SK-N-MC (cell line): ENCODE measurements around the gene PSG1.
"Not testable (repeated sequence)": the region's sequence is repeated elsewhere in the genome, so short reads cannot be mapped to it uniquely, and the experiment has no call there.

Source experiments
- DNase-seq: peaks from one replicate; pipeline ENCODE4 v3.0.0-alpha.2; 2011; ENCODE audit warnings: low read depth, low spot score
- H3K27ac ChIP-seq: fragments of 200-600 bp; sonication (generic); 2 replicates; pipeline ENCODE4 v1.5.1; 2016; ENCODE audit warnings: mixed run types
- H3K36me3 ChIP-seq: fragments of 200-600 bp; sonication (generic); 2 replicates; pipeline ENCODE4 v1.6.1; 2017; ENCODE audit warnings: antibody characterized with exemption, low read length, mixed read lengths; ENCODE audit not compliant: insufficient read depth
- H3K4me3 ChIP-seq: fragments of 200-600 bp; sonication (generic); 2 replicates; pipeline ENCODE4 v1.5.1; 2016
- H3K9ac ChIP-seq: fragments of 200-600 bp; sonication (generic); 2 replicates; pipeline ENCODE4 v1.8.0; 2017; ENCODE audit warnings: mixed run types, mixed read lengths; ENCODE audit not compliant: insufficient read length
- H3K9me3 ChIP-seq: fragments of 200-600 bp; sonication (generic); 2 replicates; pipeline ENCODE4 v1.6.1; 2017; ENCODE audit warnings: low read depth, mild to moderate bottlenecking, antibody characterized with exemption, low read length, moderate library complexity, mixed read lengths
- EZH2 ChIP-seq: fragments of 200-600 bp; sonication (generic); IDR thresholded peaks from one replicate; pipeline ENCODE4 v1.6.1; 2017; ENCODE audit warnings: antibody characterized with exemption
- FOXP2 ChIP-seq: optimal IDR thresholded peaks from 2 replicates; pipeline ENCODE3; 2011; ENCODE audit warnings: mild to moderate bottlenecking, moderate library complexity; ENCODE audit not compliant: insufficient read depth; ENCODE audit errors: extremely low read length, control extremely low read depth
- POLR2AphosphoS5 ChIP-seq: IDR thresholded peaks from 2 replicates; pipeline ENCODE4 v1.6.1; 2012; ENCODE audit warnings: mild to moderate bottlenecking, low read depth, low read length, borderline replicate concordance

The PSG1 gene

DNA sequence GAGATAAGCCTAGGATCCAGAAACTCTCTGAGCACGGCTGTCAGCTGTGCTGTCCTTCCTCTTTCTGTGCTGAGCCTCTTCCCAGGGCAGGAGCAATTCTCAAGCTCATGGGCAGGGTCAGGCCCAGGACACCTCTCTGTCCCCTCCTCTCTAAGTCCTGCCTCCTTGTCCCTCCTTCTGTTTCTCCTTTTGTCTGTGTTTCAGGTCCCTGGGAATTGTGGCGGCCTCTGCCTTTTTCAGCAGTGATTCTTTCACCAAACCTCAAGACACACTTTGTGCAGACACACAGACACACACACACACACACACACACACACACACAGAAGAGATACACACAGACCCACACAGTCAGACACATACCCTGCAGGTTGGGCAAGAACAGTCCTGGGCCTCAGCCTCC, at the start of gene PSG1:
TSS of gene PSG1 (minus strand) at position 101 of the 400 bp plus-strand sequence. CDS start 132 bp downstream, outside the sequence.
- no peak within 1 kb of the TSS for H3K9ac ChIP-seq
- H3K27ac ChIP-seq: no peak within 1 kb of the TSS
- no peaks in the 10 kb centered on the region for H3K36me3 ChIP-seq
- no peak for TF ChIP-seq EZH2
- TF ChIP-seq FOXP2: no peak
- no peak for TF ChIP-seq POLR2AphosphoS5
- H3K4me3 ChIP-seq: no peak within 1 kb of the TSS
- no peak for DNase-seq
- H3K9me3 ChIP-seq: no peaks in the 10 kb centered on the region

DNA sequence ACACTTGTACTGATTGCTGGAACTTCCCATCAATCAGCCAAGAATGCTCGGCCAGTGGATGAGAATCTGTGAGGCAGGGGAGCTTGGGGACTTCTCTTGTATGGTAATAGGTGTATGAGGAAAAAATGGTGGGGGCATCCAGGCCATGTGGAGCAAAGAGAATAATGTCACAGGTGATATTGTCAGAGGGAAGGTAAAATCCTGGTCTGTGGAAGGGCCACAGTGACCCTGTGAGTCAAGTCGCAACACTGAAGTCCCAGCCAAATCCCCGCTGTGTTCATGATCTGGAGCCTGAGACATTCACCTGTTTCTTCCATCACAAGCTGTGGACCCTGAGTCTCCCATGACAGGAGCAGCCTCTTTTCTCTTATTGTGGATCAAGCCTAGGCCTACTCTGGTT, 49.4 kb upstream of the PSG1 start:
- TF ChIP-seq FOXP2: no peak
- TF ChIP-seq EZH2: no peak
- TF ChIP-seq POLR2AphosphoS5: no peak
- H3K4me3 ChIP-seq: no peak overlapping the region

DNA sequence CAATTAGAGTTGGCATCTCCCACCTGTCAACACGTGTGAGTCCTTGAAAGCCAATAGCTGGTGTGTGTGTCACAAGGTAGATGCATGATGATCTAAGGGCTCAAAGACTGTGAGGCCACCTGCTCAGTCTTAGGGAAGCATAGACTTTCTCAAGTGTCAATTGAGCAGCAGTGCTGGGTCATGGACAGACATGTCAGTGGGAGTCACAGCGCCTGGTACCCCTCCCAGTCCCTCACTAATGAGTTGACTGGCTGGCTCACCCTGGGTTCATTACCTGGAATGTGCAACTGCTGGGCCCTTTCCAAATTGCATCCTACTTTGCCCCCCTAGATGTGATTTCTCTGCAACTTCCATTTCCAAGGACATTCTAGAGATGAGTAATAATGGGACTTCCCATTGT, 47.3 kb upstream of the PSG1 start:
- Histone ChIP-seq H3K27ac (no peak overlapping the region), H3K9me3 (no peaks in the 10 kb centered on the region), H3K4me3 (no peak overlapping the region), H3K36me3 (no peaks in the 10 kb centered on the region), H3K9ac (no peak overlapping the region)
- no peak for TF ChIP-seq FOXP2
- no peak for DNase-seq

More for the DNA sequence above, 49.4 kb upstream of the PSG1 start:
- H3K9ac ChIP-seq: no peak overlapping the region
- H3K27ac ChIP-seq: no peak overlapping the region
- no peaks in the 10 kb centered on the region for H3K9me3 ChIP-seq
- no peak for DNase-seq
- H3K36me3 ChIP-seq: no peaks in the 10 kb centered on the region

DNA sequence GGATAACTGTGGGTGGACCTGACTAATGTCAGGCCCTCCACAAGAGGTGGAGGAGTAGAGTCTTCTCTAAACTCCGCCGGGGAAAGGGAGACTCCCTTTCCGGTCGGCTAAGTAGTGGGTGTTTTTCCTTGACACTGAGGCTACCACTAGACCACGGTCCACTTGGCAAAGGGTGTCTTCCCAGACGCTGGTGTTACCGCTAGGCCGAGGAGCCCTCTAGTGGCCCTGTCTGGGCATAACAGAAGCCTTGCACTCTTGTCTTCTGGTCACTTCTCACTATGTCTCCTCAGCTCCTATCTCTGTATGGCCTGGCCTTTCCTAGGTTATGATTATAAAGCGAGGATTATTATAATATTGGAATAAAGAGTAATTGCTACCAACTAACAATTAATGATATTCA, 43.6 kb upstream of the PSG1 start:
- not testable (repeated sequence) for H3K4me3 ChIP-seq, H3K36me3 ChIP-seq, DNase-seq, H3K27ac ChIP-seq, H3K9me3 ChIP-seq, H3K9ac ChIP-seq

DNA sequence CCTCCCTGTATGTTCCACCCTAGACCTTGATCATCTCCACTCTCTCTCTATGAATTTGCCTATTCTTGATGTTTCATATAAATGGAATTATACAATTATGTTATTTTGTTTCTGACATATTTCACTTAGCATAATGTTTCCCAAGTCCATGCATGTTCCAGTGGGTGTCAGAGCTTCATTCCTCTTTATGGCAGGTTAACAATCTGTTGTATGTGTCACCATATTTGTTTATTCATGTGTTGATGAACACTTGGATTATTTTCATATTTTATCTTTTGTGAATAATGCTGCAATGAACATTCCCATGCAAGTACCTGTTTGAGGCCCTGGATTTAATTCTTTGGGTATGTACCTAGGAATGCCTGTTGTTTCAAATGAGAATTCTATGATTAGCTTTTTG, 41.5 kb upstream of the PSG1 start:
- not testable (repeated sequence) for H3K36me3 ChIP-seq, H3K9ac ChIP-seq, H3K27ac ChIP-seq, H3K4me3 ChIP-seq, DNase-seq, H3K9me3 ChIP-seq

DNA sequence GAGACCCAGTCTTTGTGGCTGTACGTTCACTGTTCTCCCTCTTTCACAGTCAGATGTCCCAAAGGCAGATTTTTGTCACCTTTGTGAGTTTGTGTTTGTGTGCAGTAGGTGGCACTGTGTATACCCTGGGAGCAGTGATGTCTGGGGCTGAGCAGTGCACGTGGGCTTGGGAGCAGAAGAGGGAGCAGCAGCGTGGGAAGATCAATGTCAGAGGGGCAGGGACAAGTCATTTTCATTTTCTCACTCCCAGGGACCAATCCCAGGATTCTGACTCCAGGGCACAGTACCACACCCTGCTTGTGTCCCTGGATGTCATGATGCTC, 40.2 kb upstream of the PSG1 start:
- Histone ChIP-seq H3K9ac (no peak overlapping the region), H3K4me3 (no peak overlapping the region), H3K27ac (no peak overlapping the region), H3K9me3 (no peaks in the 10 kb centered on the region), H3K36me3 (no peaks in the 10 kb centered on the region)
- TF ChIP-seq POLR2AphosphoS5 (no peak), EZH2 (no peak), FOXP2 (no peak)
- DNase-seq: no peak

DNA sequence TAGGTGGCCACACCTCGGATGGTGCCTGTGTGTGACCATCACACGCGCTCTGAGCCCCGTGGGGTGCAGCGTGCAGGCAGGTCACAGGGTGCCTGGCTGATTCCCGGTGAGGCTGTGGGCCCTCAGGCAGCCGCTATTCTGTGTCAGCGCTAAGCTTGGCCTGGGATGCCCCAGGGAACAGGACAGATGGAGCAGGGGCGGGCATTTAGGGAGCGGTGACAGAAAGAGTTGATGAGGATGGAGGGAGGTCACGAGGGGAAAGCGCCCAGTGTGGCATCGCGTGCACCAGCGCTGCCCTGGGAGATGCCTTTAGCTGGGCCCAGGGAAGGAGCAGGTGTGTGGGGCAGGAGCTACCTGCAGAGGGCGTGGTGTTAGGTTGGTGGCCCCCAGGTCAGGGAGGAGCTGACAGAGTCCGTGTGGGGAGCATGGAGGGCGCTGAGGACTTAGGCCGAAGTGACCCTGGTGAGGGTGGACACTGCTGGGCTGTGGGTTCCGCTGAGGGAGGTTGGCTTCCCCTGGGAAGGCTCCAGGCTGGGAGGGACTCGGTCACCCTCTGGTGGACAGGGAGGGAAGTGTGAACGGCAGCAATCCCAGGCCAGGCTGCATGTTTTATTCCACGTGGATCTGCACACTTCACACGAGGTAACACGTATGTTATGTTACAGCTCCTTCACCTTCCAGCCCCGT, 39.7 kb upstream of the PSG1 start:
- not testable (repeated sequence) for H3K4me3 ChIP-seq, H3K27ac ChIP-seq, H3K9me3 ChIP-seq, H3K36me3 ChIP-seq, H3K9ac ChIP-seq, DNase-seq

DNA sequence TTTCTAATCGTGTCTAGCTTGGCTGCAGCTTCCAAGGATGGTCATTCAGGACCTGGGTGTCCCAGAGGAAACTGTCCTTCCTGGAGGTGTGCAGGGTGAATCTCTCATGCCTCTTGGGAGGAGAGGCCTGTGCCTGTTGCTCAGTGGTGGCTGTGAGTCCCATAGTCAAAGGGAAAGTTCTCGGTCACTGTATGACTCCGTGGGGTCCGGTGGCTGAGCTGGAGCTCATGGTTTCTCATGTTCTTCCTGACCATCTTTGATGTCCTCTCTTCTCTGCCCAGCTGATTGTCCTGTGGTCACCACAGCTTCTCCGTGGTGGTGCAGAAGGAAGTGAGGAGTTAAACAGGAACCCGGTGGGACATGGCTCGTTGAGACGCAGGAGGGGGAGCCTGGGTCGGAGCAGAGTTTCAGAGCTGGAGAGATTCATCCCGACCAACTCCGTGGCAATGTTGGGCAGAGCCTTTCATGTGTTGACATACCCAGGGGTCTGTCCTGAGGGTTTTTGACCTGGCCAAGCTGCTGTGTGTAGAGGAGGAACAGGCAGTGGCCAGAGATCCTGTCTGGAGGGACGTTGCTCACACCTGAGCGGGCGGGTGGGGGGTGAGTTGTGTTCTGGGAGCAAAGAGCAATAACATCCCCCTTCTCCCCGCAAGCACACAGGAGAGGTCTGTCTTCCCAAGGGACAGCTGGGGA, 39.0 kb upstream of the PSG1 start:
- not testable (repeated sequence) for H3K27ac ChIP-seq, H3K4me3 ChIP-seq, DNase-seq, H3K36me3 ChIP-seq, H3K9me3 ChIP-seq, H3K9ac ChIP-seq

DNA sequence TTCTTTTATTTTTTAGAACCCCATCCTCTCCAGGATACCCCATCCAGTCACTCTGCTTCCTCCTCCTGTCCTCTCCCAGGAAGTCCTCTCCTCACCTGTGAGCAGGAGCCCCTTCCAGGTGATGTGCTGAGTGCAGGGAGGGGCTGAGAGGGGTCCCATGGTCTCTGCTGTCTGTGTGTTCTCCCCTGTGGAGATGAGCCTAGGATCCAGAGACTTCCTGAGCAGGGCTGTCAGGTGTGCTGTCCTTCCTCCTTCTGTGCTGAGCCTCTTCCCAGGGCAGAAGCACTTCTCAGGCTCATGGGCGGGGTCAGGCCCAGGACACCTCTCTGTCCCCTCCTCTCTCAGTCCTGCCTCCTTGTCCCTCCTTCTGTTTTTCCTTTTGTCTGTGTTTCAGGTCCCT, 38.1 kb upstream of the PSG1 start, which contains the start of gene PSG6:
TSS of gene PSG6 (minus strand) at position 261 of the 400 bp plus-strand sequence. CDS start at position 159, 102 bp downstream.
- not testable (repeated sequence) for H3K9ac ChIP-seq, DNase-seq, H3K4me3 ChIP-seq, H3K27ac ChIP-seq, H3K36me3 ChIP-seq, H3K9me3 ChIP-seq

DNA sequence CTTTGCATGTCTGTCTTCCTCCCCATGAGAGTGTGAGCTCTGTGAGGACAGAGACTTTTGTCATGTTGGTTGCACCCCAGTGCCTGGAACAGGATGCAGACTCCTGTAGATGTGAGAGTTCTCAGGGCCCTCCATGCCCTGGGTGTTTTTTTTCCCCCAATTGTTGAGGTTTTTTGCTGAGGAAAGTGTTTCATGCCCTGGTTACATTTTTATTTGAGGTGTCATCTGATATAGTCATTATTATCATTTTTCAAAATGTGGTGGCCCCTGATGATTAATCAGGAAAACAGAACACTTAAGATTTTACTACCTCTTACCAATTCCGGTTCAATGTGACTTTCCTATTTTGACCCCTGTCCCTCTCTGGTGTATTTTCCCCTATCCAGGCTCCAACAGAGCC, 37.4 kb upstream of the PSG1 start:
- H3K36me3 ChIP-seq, H3K27ac ChIP-seq, H3K9ac ChIP-seq, H3K4me3 ChIP-seq, H3K9me3 ChIP-seq, DNase-seq: not testable (repeated sequence)

DNA sequence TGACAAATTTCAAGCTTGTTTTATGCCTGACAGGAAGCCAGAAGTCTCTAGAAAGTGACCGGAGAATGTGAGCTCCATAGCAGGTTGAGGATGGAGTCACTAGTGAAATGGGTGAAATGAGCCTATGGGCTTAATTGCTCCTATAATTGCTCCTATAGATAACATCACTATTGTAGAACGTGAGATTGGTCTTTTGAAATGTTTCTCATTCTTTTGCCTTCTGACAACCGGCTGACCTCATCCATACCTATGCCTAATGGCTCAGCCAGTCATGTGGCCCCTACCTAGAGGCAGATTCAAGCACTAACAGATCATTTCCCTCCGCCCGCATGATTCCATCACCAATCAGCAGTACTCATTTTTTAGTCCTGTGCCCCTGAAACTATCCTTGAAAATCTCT, 34.0 kb upstream of the PSG1 start:
- H3K9me3 ChIP-seq, H3K27ac ChIP-seq, H3K4me3 ChIP-seq, DNase-seq, H3K9ac ChIP-seq, H3K36me3 ChIP-seq: not testable (repeated sequence)

DNA sequence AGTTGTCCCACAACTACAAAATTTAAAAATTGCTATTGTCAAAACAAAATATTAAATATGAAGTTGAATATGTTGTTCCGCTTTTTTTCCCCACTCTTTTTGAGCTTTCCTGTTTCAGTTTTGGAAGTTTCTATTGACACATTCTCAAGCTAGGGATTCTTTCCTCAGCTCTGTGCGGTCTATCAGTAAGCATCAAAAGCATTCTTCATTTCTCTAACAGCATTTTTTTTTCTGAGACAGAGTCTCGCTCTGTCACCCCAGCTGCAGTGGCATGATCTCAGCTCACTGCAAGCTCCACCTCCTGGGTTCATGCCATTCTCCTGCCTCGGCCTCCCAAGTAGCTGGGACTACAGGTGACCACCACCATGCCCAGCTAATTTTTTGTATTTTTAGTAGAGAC, 33.4 kb upstream of the PSG1 start:
- H3K4me3 ChIP-seq, DNase-seq, H3K27ac ChIP-seq, H3K9ac ChIP-seq, H3K36me3 ChIP-seq, H3K9me3 ChIP-seq: not testable (repeated sequence)

DNA sequence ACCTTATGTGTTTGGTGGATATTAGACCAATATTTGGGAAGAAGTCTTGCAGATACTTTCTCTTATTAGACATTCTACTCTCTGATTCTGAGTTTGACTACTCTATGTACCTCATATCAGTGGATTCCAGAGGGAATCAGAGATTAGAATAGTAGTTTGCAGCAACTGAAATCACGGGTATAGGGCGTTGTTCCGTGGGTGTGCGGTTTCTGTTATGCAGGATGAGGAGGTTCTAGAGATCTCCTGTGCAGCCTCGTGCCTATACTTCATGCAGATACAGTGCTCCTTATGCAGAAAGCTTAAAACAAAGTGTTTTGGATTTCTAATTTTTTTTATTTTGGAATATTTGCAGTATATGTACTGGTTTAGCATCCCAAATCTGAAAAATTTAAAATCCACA, 32.2 kb upstream of the PSG1 start:
- not testable (repeated sequence) for H3K4me3 ChIP-seq, H3K9ac ChIP-seq, H3K27ac ChIP-seq, H3K36me3 ChIP-seq, H3K9me3 ChIP-seq, DNase-seq

DNA sequence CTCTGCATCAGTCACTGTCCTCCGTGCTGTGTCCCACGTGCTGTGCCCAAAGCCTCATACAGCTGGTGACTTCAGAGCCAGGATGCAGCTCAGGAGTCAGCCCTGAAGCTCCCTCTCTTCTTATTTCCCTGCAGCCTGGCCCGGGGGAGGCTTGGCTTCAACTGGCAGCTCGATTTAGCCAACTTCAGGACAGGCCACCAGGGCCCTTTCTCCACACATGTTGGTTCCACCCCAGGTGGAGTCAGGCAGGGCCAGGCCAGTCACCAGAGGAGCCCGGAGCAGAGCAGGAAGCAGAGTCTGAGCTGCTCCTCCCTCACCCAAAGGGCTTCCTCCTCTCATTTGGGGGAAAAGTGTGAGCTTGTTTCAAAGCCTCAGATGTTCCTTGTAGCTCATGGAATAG, 26.6 kb upstream of the PSG1 start:
- H3K9me3 ChIP-seq, H3K36me3 ChIP-seq, DNase-seq, H3K9ac ChIP-seq, H3K27ac ChIP-seq, H3K4me3 ChIP-seq: not testable (repeated sequence)
